Inflammatory macrophage treated with lipopolysaccharide for 1 hour (primary cell): Measurements from ENCODE around the gene GSK3B.
A peak's percentile ranks its signal among the peaks of the same experiment; 100 is the strongest.

Experiments
- DNase-seq, 2 donors: peaks; one replicate each; pipeline ENCODE4 v3.0.0-alpha.2; 2020 to 2022

The GSK3B gene

DNA sequence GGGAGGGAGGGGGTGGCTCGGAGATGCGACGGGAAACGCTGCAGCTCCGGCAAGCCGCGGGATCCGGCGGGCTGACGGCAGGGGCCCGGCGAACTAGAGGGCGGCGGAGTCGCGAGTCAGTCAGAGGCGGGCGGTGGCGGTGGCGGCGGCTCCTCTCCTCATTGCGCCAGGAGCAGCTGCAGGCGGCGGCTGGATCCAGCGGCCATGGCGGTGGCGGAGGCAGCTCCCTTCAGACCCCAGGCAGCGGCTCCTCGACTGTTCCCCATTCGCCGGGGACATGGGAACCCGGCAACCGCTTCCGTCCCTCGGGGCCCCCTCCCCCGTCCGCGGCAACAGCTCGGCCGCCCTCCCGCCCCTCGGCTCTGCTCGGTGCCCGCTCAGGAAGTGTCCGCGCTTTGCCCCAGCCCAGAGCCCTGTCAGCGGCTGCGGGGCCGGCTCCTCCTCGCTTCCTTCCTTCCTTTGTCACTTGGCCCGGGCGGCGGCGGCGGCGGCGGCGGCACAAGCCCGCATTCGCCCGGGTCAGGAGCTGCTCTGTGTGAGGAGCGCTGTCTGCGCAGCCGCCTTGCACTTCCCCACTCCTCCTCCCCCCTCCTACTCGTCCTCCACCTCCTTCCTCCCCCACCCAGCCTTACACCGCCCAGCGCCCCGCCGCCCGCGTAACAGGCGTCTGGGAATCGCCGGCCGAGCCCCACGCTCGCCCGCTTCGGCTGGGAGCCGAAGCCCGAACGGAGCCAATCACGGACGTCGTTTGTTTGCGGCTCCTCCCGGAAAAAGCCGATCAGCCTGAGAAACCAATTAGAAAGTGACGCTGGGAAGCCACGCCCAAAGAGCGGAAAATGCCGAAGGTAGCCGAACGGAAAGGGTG is at the start of gene GSK3B:
Gene GSK3B (minus strand): TSS at position 537 of the 865 bp plus-strand sequence. CDS start 1,013 bp downstream, outside the sequence.
- DNase-seq = peak in 1 of 2 donors; percentile 62

DNA sequence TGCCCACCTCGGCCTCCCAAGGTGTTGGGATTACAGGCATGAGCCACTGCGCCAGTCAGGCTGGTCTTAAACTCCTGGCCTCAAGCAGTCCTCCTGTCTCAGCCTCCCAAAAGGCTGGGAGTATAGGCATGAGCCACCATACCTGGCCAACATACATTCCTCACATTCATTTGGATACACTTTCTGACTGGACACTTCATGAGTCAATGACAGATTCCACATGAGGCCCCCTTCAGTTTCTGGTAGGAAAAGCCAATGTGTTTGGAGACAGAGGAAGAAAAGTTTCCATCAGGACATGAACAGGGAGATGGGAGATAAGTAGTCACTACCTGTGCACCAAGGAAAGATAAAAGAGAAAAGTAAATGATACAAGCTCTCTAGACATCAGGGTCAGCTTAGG is 49.4 kb upstream of the GSK3B start:
- no peak for DNase-seq

DNA sequence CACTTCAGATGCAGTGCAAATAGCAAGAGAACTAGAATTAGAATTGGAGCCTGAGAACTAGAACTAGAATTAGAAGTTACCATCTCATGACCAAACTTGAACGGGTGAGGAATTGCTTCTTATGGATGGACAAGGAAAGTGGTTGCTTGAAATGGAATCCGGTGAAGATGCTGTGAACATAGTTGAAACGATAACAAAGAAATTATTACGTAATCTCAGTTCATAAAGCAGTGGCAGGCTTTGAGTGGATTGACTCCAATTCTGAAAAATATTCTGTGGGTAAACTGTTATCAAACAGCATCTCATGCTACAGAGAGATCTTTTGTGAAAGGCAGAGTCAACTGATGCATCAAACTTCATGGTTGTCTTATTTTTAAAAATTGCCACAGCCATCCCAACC is 48.0 kb upstream of the GSK3B start:
- DNase-seq = no peak

DNA sequence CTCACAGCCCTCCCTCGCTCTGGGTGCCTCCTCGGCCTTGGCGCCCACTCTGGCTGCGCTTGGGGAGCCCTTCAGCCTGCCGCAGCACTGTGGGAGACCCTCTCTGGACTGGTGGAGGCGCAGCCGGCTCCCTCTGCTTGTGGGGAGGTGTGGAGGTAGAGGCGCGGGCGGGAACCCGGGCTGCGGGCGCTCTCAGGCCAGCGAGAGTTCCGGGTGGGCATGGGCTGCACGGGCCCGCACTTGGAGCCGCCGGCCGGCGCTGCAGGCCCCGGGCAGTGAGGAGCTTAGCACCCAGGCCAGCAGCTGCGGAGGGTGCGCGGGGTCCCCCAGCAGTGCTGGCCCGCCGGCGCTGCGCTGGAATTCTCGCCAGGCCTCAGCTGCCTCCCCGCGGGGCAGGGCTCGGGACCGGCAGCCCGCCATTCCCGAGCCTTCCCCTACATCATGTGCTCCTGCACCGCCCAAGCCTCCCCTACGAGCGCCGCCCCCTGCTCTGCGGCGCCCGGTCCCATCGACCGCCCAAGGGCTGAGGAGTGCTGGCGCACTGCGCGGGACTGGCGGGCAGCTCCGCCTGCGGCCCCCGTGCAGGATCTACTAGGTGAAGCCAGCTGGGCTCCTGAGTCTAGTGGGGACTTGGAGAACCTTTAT is 46.0 kb upstream of the GSK3B start:
- DNase-seq = no peak

DNA sequence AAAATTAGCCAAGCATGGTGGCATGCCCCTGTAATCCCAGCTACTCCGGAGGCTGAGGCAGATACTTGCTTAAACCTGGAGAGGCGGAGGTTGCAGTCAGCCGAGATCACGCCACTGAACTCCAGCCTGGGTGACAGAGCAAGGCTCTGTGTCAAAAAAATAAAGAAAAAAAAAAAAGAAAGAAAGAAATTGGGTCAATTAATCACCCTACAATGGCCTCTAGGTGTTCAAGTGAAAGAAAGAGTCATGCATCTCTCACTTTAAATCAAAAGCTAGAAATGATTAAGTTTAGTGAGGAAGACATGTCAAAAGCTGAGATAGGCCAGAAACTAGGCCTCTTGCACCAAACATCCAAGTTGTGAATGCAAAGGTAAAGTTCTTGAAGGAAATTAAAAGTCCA is 44.9 kb upstream of the GSK3B start:
- no peak for DNase-seq

DNA sequence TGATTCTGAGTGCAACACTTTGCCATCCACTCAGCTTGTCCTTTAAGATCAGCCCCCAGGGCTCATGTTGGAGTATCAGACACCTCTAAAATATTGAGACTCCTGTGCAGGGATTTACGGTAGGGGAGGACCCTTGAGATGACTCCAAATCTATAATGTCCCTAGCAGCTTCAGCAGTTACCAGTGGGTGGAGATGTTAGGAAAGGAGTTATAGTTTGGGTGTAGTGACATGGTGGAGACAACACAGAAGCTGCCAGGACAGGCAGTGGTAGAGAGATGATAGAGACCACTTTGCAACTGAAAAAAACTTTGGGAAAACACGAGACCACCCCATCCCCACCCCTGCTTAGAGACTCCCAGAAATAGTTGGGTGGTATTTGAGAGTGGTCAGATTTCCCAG is 43.3 kb upstream of the GSK3B start:
- DNase-seq = no peak

DNA sequence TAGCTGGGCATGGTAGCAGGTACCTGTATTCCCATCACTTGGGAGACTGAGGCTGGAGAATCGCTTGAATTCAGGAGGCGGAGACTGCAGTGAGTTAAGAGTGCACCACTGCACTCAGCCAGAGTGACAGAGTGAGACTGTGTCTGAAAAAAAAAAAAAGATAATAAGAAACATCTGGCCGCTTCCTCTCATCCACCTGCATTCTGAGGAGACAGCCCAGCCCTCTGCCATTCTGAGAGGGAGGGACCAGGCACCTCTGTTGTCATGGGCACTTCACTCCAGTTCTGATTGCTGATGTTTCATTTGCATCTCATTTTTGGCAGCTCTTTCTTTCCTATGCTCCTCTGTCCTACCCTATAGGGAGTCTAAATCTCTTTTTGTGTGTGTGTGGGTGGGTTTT is 36.4 kb upstream of the GSK3B start:
- no peak for DNase-seq

DNA sequence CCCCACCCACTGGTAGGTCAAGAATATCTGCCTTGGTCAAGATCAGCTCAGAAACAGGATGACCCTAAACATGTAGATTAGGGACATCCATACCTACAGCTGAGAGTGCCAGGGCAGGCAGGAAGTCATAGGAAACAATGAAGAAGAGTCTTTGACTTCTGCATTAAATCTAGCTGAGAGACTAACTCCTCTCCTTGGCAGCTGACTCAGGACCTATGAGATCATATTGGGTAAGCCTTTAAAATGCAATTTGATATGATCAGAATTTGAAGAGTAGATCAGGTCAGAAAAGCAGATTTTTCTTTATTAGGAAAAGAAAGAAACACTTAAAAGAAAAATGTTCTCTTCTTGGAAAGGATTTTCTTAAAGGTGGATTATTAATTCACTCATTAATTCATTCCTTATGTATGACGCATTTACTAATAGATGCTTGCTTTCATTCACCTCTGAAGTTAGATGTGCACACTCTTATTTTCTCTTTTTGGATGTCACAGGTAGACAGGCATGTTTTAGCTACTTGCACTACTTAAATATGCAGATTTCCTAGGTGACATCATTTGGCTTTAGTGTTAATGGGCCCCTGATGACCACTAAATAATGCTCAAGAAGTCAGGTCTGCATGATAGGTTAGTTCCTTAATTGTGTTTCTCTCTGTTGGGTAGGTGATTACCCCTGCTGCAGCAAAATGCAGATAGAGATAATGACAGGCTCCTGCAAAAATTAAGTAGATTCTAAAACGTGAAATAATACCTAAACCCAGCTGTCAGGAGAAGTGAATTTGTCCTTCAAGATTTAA is 35.7 kb upstream of the GSK3B start:
- no peak for DNase-seq

DNA sequence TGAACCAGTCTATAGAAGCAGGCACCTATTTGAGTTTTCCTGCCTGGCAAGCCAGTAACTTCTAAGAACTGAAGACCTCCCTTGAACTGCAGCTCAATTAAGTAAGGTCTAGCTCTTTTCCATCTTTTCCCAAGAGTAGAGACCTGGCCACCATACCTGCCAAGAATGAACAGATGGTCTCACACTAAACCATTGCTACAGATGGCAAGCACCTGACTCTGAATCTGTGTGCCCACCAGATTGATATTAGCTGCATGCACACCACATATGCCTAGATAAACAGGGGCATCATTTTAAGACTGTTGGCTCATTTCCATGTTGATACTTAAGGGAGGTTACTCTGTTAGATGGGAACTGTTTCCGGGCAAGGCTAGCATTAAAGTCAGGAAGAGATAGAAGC is 34.8 kb upstream of the GSK3B start:
- no peak for DNase-seq

DNA sequence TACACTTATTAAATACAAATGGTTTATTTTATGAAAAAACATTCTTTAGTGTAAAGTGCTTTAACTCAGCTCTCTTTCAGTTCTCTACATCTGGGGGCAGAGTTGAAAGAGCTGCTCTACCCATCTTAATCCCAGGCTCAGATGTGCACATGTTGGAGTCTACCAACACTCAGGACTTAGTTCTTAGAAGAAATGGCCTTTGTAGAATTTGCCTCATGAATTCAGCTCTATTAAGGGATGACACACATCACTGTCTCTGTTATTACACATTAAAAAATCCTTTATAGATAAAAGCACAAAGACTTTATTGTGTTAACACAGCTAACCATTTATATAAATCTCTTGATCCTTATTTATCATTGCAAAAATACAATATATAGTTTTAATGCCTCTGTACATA is 31.7 kb upstream of the GSK3B start:
- DNase-seq = no peak

DNA sequence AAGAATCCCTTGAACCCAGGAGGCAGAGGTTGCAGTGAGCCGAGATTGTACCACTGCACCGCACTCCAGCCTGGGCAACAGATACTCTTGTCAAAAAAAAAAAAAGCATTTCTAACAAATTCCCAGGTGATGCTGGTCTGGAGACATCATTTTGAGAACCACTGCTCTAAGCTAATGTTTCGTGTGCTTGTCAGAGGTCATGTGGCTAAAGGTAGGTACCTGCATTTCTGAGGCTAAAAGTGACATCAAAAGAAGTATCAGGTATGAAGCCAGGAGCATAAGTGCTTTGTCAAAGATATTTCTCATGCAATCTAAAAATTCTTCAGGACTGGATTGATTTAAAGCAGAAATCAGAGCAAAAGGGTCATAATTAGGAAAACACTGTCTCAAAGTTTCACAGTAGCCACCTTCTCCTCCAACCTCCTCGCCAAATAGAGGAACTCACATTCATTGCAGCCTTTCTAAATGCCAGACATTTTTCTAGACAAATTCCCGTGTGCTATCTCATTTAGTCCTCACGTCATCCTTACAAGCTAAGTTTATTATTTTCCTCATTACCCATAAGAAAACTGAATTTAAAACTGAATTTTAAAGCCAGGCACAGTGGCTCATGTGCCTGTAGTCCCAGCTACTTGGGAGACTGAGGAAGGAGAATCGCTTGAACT is 25.7 kb upstream of the GSK3B start:
- DNase-seq = no peak

DNA sequence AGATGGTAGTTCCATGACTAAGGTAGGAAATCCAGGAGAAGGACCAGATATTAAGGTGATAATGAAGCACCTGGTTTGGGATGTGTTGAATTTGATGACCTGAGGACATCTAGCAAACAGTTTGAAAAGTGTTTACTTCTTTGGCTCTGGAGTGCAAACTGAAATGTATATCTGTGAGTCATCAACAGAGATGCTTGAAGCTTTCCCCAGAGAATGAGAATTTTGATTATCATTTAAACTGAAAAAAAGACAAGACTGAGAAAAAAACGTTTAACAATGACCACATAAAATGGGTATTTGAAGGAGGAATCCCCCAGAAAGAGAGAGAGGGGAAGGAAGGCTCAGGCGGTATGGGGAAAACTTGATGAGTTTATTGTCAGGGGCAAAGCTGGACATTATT is 20.7 kb upstream of the GSK3B start:
- DNase-seq = no peak

DNA sequence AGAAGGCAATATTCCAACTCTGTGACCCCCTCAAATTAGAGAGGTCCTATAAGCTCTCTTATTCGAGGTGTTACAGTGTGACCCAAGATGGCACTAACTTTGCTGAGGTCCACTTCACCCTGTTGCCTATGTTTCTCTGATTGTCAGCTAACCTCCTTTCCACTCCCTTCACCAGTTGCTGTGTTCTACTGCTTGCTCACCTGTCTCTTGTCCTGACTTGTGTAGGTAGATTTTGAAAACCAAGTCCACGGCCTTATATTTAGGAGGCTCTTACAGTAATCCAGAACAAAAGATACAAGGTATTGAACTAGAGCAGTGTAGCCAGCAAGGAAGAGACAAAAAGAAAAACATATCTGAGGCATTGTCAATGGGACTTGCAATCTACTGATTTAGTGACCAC is 20.1 kb upstream of the GSK3B start:
- DNase-seq = no peak

DNA sequence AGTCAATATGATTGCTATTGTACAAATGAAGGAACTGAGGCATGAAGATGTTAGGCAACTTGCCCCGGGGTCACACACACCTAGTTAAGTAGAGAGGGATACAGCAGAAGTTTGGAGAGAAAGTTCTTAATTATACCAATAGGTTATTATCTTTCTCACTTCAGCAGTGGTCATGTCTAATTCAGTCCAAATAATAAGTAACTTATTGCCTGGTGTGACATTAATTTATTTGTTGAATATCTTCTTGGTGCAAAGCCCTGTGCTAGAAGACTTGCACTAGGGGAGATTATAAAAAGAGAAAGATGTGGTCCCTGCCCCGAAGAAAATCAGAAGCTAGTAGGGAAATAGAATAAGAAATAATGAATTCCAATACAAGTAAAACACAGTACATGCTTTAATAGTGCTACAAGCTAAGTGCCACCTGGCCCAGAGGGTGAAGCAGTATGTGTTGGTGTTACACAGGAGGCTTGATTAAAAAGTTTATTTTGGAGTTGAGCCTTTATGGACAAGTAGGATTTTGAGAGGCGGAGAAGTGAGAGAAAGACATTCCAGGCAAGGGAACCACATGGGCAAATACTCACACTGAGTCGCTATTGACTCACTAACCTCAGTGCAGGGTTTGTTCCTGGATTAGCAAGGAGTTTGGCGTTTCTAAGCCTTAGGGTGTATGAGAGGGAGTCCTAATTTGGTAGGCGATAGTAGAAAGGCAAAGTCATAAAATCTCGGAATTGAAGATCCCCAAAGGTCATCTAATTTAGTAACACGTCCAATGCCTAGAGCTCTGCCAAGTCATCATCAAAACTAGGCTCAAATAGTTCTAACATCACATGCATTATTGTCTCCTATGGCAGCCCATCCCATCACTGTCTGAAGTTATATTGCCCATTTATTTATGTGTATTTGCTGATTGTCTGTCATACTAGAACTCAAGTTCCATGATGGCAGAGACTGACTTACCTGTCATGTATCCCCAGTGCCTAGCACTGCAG is 19.2 kb upstream of the GSK3B start:
- DNase-seq = no peak

DNA sequence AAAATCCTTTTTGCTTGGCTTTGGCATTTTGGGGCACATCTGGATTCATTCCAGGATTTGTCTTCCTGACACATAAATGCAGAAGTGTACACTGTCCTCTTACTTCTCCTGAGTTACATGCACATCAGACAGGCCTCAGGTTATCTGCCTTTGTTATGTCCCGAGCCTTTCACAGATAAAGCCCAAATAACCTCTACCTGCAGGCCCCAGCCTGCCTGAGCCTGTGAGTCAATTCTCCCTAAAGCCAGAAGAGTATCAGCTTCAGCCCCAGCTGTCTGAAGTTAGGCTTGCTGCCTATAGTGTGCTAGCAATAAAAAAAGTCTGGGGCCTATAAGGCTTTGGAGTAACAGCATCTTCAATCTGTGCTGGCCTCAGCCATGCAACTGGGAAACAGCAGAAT is 17.7 kb upstream of the GSK3B start:
- no peak for DNase-seq

DNA sequence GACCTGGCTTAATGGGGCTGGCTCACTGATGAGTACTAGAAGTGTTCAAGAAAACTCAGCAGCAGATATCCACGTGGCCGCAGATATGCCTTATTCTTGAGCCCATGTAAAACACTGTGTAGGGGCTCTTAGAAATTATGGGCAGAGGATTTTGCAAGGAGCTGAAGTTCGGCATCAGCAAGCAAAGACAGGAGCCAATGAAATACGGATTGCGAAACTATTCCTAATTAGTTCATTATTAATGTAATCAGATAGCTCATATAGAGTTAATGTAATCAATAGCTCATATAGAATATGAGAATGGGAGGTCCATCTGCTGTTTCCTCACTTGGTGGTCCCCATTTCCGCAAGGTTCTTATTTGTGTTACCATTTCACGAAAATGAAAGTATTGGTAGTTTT is 9.0 kb upstream of the GSK3B start:
- DNase-seq = no peak

DNA sequence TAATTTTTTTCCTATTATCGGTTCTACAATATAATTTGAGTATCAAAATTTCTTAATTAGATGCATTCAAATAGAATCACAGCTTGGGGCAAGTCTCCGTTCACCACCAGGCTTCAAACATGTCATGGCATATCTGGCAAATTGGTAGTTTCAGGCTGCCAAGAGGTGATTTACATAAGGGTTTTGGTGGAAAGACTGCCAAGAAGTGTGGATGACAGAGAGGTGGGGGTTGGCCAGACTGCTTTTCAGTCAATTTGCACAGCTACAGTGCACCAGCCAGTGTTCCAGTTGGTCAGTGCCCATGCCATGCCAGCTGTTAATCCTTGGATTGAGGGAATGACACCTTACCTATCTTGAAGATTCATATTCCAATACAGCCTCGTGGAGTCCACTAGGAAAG is 8.4 kb upstream of the GSK3B start:
- DNase-seq = no peak

DNA sequence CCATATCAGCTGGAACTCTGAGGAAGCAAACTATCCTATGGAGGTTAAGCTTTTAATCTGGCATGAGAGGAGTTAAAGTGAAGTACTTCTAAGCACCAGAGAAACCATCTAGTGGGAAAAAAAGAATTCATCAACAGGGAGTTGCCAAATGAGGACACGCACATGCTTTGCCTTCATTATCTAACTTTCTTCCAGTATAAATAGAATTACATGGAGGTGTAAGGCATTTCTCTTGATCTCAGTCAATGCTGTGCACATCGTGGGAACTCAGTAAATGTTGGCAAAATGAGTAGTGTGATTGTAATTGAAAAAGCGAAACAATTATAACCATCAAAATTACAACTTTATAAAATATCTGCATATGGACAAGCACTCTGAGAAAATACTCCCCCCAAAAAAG is 8.0 kb upstream of the GSK3B start:
- no peak for DNase-seq

DNA sequence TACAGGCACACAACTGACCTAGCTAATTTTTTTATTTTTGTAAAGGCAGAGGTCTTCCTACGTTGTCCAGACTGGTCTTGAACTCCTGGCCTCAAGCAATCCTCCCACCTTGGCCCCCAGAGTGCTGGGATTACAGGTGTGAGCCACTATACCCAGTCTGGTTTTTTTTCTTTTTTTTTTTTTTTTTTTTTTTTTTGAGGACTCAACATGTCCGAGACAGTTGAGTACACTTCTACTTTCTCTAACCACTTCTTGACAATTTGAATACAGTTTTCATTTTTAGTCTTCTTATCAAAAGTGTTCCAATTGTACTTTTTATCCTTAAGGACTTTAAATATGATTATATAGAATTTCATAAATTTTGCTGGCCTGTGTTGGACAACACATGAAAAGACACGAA is 7.4 kb upstream of the GSK3B start:
- no peak for DNase-seq

DNA sequence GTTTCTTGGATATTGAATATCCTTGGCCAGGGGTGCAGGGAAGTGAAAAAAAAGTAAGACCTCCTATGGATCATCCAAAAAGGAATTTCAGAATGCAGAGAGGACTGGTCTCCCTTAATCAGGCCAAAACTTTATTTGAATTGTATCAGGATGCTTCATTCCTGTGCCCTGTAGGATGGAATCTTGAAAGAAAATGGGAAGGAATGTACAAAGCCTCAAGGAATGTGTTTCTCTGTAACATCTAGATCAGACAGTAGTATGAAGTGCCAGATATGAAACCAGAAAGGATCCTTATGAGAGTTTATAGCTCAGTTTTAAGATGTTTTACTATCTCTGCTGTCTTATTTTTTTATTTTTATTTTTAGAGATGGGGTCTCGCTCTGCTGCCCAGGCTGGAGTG is 6.5 kb upstream of the GSK3B start:
- DNase-seq = no peak

DNA sequence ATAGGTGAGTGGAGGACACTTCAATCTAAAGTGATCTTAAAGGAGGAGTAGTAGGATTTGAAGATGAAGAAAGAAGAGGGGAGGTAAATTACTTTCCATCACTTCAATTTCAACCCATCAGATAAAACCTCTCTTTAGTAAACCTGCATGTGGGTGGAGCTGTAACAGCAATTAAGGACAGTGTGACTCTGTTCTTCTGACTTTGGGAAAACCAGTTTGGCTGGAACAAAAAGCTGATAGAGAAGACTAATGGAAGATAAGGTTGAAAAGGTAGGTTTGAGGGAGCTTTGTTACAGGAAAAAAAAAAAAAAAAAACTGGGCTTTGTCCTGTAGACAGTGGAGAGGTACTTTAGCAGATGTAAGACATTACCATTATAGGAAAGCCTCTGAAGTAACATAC is 4.5 kb upstream of the GSK3B start:
- DNase-seq = no peak

DNA sequence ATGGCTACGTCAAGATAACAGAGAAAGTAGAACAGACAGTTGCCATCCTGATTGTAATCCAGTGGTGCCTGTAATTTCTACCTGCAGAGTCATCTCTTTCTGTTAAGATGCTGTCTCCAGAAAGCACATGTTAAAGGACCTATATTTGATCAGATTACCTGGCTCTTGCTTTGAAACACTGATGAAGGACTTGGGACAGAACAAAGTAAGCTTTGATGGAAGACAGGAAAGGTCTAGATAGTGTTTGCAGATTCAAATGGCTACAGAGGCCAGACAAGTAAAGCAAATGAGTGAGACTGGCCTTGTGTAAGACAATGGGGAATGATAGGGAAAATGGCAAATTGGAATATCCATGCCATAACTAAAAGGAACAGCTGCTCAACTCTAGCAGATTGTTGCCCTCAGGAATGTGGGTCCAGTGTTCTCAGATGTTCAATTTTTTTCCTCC is 1.8 kb upstream of the GSK3B start:
- no peak for DNase-seq
